ENCODE data around the gene MAD1L1. TPM values are rescaled to one million over a fixed set of nuclear protein-coding genes. Genes with fewer than 3 reads are reported as not detected.

Gene MAD1L1
- total and polyA plus RNA-seq, 2 of the 8 experiments (the other 6 are each of a cell fraction or from before 2014, with no cell fraction given), result 40.4 to 44.6 TPM

DNA sequence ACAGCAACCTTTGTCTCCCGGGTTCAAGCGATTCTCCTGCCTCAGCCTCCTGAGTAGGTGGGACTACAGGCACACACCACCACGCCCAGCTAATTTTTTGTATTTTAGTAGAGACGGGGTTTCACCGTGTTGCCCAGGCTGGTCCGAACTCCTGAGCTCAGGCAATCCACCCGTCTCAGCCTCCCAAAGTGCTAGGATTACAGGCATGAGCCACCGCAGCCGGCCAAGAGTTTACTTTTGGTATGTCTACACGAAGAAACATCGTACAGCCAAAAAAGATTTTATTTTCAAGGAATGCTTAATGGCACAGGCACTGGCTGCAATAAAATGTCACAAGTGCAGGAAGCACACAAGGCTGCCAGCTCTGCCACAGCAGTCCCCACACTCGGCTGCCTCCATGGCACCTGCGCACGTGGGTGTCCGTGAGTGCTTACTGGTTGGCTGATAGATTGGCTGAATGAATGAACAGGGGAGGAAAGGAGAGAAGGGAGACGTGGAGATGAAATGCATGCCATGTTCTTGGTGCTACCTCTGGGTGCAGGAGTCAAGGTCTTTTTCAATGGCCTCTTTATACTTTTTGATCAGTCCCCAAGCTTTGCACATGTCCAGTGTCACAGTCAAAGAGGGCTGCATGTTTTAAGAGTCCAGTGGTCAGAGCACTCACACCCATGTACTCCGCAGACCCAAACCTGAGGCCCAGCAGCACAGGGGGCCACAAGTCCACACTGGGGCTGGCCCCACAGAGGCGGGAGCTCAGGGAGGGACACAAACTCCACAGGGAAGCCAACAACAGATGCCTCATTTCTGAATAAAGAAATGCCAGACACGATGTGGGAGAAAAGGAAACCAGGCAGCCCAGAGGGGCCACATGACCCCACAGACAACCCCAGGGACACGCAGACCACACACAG is 198.2 kb downstream of the MAD1L1 start:
- H3K9me3 ChIP-seq (ENCODE audit: insufficient read depth in 2 of 2, low read depth in 1 of 2, low read length in 1 of 2), result no peaks in the 10 kb centered on the region
- no peak overlapping the region for H2BK15ac ChIP-seq (ENCODE audit: low read length)
- H3K56ac ChIP-seq (replicated peaks; ENCODE audit: insufficient read length, low read depth, low read length), result peak overlapping the region; percentile 39
- no peak overlapping the region for H3K4ac ChIP-seq (replicated peaks; ENCODE audit: insufficient read length, low read depth, low read length)
- peak overlapping the region; percentile 57; the same call in 1 of the 2 replicates for H4K8ac ChIP-seq (ENCODE audit: extremely low read depth, insufficient read depth, low read length)
- H3K4me2 ChIP-seq (ENCODE audit: insufficient read depth in 1 of 2, low read depth in 2 of 2, low read length in 2 of 2), result no peak overlapping the region
- 89% methylated on average over 20 of the region's 20 CpGs; no CpG with 5 or more reads in 1 of the 2 experiments for WGBS, 2 experiments (ENCODE audit: extremely low coverage in 1 of 2, insufficient coverage in 1 of 2, insufficient read length in 1 of 2, insufficient replicate concordance in 2 of 2, low coverage in 1 of 2, low lambda C conversion rate in 2 of 2, missing lambda C conversion rate in 1 of 2)
- no peak overlapping the region for H3K14ac ChIP-seq (ENCODE audit: insufficient read length)
- H3K79me2 ChIP-seq (ENCODE audit: control insufficient read depth in 1 of 2, insufficient read depth in 2 of 2, low read length in 2 of 2), result no peaks in the 10 kb centered on the region; a peak in 1 of 4 replicates
- no peak overlapping the region for H3K18ac ChIP-seq (ENCODE audit: extremely low read depth, low read length)
- H4K91ac ChIP-seq (replicated peaks; ENCODE audit: insufficient read length, low read length), result no peak overlapping the region
- no peak overlapping the region; the same call in 1 of the 2 replicates for H2BK5ac ChIP-seq (ENCODE audit: low read depth, low read length)
- H3K27ac ChIP-seq (ENCODE audit: low read depth, low read length), result no peak overlapping the region
- ChIA-PET POLR2A (ENCODE audit: partially characterized antibody) (no interaction called here), CTCF (ENCODE audit: partially characterized antibody) (interaction anchor here (0.6 kb wide), 1 partner anchor 71 kb away, joined by 3 read pairs; no protein-coding TSS in a partner anchor)
- TF ChIP-seq POLR2A (IDR thresholded peaks at IDR 0.05; ENCODE audit: control extremely low read depth in 1 of 2, low read depth in 2 of 2, low read length in 2 of 2) (no peak), SIRT6 (IDR thresholded peaks at IDR 0.05; ENCODE audit: low read length) (no peak), RBBP5 (IDR thresholded peaks at IDR 0.05; ENCODE audit: borderline replicate concordance, low read depth, low read length) (no peak), NRF1 (IDR thresholded peaks at IDR 0.05; ENCODE audit: low read depth, low read length) (no peak), BCL11A (IDR thresholded peaks at IDR 0.05; ENCODE audit: low read depth in 2 of 2, low read length in 2 of 2) (no peak), CEBPB (IDR thresholded peaks at IDR 0.05; ENCODE audit: low read depth, low read length) (no peak), SIX5 (IDR thresholded peaks at IDR 0.05; ENCODE audit: low read depth, low read length) (no peak), SIN3A (conservative IDR thresholded peaks at IDR 0.05 in 1 of 2, IDR thresholded peaks at IDR 0.05 in 1 of 2; ENCODE audit: low read depth in 1 of 2, low read length in 2 of 2) (no peak), RNF2 (IDR thresholded peaks at IDR 0.05; ENCODE audit: borderline replicate concordance, low read depth, low read length, missing control alignments, poor library complexity, severe bottlenecking) (no peak), CHD1 (IDR thresholded peaks at IDR 0.05; ENCODE audit: low read depth, low read length) (no peak)
- TF ChIP-seq, protein P1, sequence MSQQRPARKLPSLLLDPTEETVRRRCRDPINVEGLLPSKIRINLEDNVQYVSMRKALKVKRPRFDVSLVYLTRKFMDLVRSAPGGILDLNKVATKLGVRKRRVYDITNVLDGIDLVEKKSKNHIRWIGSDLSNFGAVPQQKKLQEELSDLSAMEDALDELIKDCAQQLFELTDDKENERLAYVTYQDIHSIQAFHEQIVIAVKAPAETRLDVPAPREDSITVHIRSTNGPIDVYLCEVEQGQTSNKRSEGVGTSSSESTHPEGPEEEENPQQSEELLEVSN (IDR thresholded peaks at IDR 0.05), result no peak
- peaks cover 0 to 16% (median 3%) of the 10 kb centered on the region in 4 experiments; a peak in 2 of 7 replicates for H3K4me1 ChIP-seq (replicated peaks in 1 of 4; ENCODE audit: control insufficient read depth in 3 of 4, insufficient read depth in 4 of 4, low read length in 3 of 4)
- no peak overlapping the region for H2BK12ac ChIP-seq (ENCODE audit: low read depth, low read length)
- no peak overlapping the region for H2AFZ ChIP-seq (ENCODE audit: low read length)
- no peak overlapping the region for H2BK20ac ChIP-seq (ENCODE audit: low read length)
- H3K23me2 ChIP-seq (ENCODE audit: low read depth, low read length), result no peaks in the 10 kb centered on the region
- H3K23ac ChIP-seq (ENCODE audit: insufficient read length), result no peak overlapping the region
- FAIRE-seq (no peak), DNase-seq (ENCODE audit: low read depth in 1 of 2, low spot score in 2 of 2) (no peak)
- no peak overlapping the region for H2BK120ac ChIP-seq (replicated peaks; ENCODE audit: low read depth, low read length)
- no peak overlapping the region for H2AK5ac ChIP-seq (ENCODE audit: low read depth, low read length)
- no peaks in the 10 kb centered on the region for H3K27me3 ChIP-seq (replicated peaks in 1 of 4; ENCODE audit: control insufficient read depth in 3 of 4, extremely low read depth in 1 of 4, insufficient read depth in 3 of 4, low read length in 3 of 4)
- no peak overlapping the region for H3K4me3 ChIP-seq (ENCODE audit: extremely low read depth in 1 of 4, insufficient read depth in 2 of 4, low read depth in 3 of 4, low read length in 4 of 4)
- no peaks in the 10 kb centered on the region for H3K36me3 ChIP-seq (ENCODE audit: control insufficient read depth in 2 of 4, insufficient read depth in 4 of 4, low read length in 3 of 4)
- H4K20me1 ChIP-seq (replicated peaks in 1 of 2; ENCODE audit: control insufficient read depth in 1 of 2, insufficient read depth in 2 of 2, low read length in 2 of 2), result peaks cover 0 to 6% of the 10 kb centered on the region in 2 experiments
- no peak overlapping the region for H4K5ac ChIP-seq (ENCODE audit: insufficient read length, low read depth, low read length)
- H3K9ac ChIP-seq (replicated peaks in 1 of 4; ENCODE audit: extremely low read depth in 1 of 4, low read depth in 3 of 4, low read length in 3 of 4), result no peak overlapping the region
- peaks cover 9% of the 10 kb centered on the region for H3K79me1 ChIP-seq (ENCODE audit: low read depth, low read length)
